CD4-positive, alpha-beta T cell (primary cell): Measurements from ENCODE around the gene GDPD5. TPM values are rescaled to one million over a fixed set of nuclear protein-coding genes. Genes with fewer than 3 reads are reported as not detected.

Experiments used
- ATAC-seq: fragments of 200-7000 bp; cut with Tn5 transposase; one replicate; pipeline ENCODE4 v1.10.0; 2022; ENCODE audit warnings: mild to moderate bottlenecking; ENCODE audit not compliant: poor library complexity
- CTCF ChIA-PET: fragments of 350-600 bp; sonication (Branson Sonifier 250); formaldehyde crosslinking; loops from one replicate; lab custom pipeline; 2021; ENCODE audit warnings: antibody characterized with exemption, inconsistent platforms; lab: Charles Lee
- POLR2A ChIA-PET: fragments of 350-600 bp; sonication (Branson Sonifier 250); formaldehyde crosslinking; loops from one replicate; lab custom pipeline; 2021; ENCODE audit warnings: antibody characterized with exemption, inconsistent platforms; lab: Charles Lee
- DNase-seq, 14 experiments: peaks; one replicate each; pipeline ENCODE4 v3.0.0-alpha.2; 2013 to 2020; ENCODE audit warnings: mixed read lengths in 2 of 14
- H3K27ac ChIP-seq, 2 donors: one replicate each; pipeline versions ENCODE4 v1.5.1 to v1.7.0; 2013; ENCODE audit warnings: low read length in 2 of 2, low read depth in 1 of 2, mild to moderate bottlenecking in 1 of 2
- H3K27me3 ChIP-seq, 2 experiments: 1 replicate in 1 of 2; 2 replicates in 1 of 2; pipeline versions ENCODE4 v1.6.1 to v1.7.0; 2013; ENCODE audit warnings: low read length in 2 of 2, control low read depth in 1 of 2, mild to moderate bottlenecking in 1 of 2, moderate library complexity in 1 of 2; ENCODE audit not compliant: insufficient read depth in 2 of 2, control insufficient read depth in 1 of 2
- H3K36me3 ChIP-seq: one replicate; pipeline ENCODE4 v1.6.1; 2013; ENCODE audit warnings: low read length, control low read depth; ENCODE audit not compliant: insufficient read depth
- H3K4me1 ChIP-seq: one replicate; pipeline ENCODE4 v1.6.1; 2013; ENCODE audit warnings: low read length, control low read depth; ENCODE audit not compliant: insufficient read depth
- H3K4me3 ChIP-seq: one replicate; pipeline ENCODE4 v1.5.1; 2013; ENCODE audit warnings: mild to moderate bottlenecking, low read length, moderate library complexity
- H3K9me3 ChIP-seq, 2 experiments: 1 replicate in 1 of 2; 2 replicates in 1 of 2; pipeline versions ENCODE4 v1.6.1 to v1.7.0; 2013; ENCODE audit warnings: low read length in 2 of 2, mild to moderate bottlenecking in 2 of 2, control low read depth in 1 of 2, moderate library complexity in 1 of 2; ENCODE audit not compliant: control insufficient read depth in 1 of 2, insufficient read depth in 1 of 2
- H3K27ac Mint-ChIP-seq: one replicate; pipeline ENCODE4 v1.8.0; 2020; ENCODE audit warnings: mixed read lengths
- H3K27me3 Mint-ChIP-seq: one replicate; pipeline ENCODE4 v1.8.0; 2021; ENCODE audit warnings: mixed read lengths
- H3K36me3 Mint-ChIP-seq: one replicate; pipeline ENCODE4 v1.8.0; 2021; ENCODE audit warnings: low read depth, mixed read lengths
- H3K4me1 Mint-ChIP-seq: one replicate; pipeline ENCODE4 v1.8.0; 2021; ENCODE audit warnings: low read depth, mixed read lengths
- H3K4me3 Mint-ChIP-seq: one replicate; pipeline ENCODE4 v1.8.0; 2020; ENCODE audit warnings: mild to moderate bottlenecking, mixed read lengths
- H3K9me3 Mint-ChIP-seq: one replicate; pipeline ENCODE4 v1.8.0; 2020; ENCODE audit warnings: mixed read lengths
- CTCF ChIP-seq: fragments of 200-600 bp; IDR thresholded peaks from one replicate; pipeline ENCODE4 v1.8.0; 2022; ENCODE audit warnings: antibody characterized with exemption, mild to moderate bottlenecking
- intact Hi-C, 2 experiments: fragments of 100-400 bp; cut with DNase I in 1 of 2; cut with micrococcal nuclease in 1 of 2; formaldehyde crosslinking; loops; one replicate each; pipeline versions ENCODE4 v1.15.1 to v1.9.0; 2023 to 2025; cut with DNase I, micrococcal nuclease
- total RNA-seq, 174 experiments: library from RNA in 2 of 174; stranded (reverse) in 2 of 174; gene quantifications; one replicate each; pipeline ENCODE4 v1.2.3 and lab custom pipeline; 2021 to 2026

Gene GDPD5
- total RNA-seq, 2 experiments from 2014 or later: 91.6 to 101 TPM

- no peaks in the 10 kb centered on the region for H3K9me3 Mint-ChIP-seq
- Histone ChIP-seq H3K27me3 (peaks cover 32 to 38% of the 10 kb centered on the region in 2 experiments), H3K4me1 (peaks cover 30% of the 10 kb centered on the region), H3K9me3 (peaks cover 0 to 15% of the 10 kb centered on the region in 2 experiments), H3K4me3 (no peak overlapping the region), H3K36me3 (no peaks in the 10 kb centered on the region), H3K27ac (no peak overlapping the region)
- no peak for DNase-seq
- peaks cover 30% of the 10 kb centered on the region for H3K4me1 Mint-ChIP-seq
- peak overlapping the region; percentile 73 for H3K4me3 Mint-ChIP-seq
- intact Hi-C loops: loop anchor here in 1 of 2 experiments (5.0 kb wide), 1 partner anchor 35 kb away; the partner anchor contains the start of gene RPS3
- peaks cover 5% of the 10 kb centered on the region for H3K36me3 Mint-ChIP-seq
- TF ChIP-seq CTCF: no peak
- no peak for ATAC-seq
- ChIA-PET CTCF (no interaction called here), POLR2A (interaction anchor here (1.1 to 1.2 kb wide), 2 partner anchors 9 to 94 kb away, joined by 3 to 4 read pairs; partner anchors contain the start of gene GDPD5)
- H3K27ac Mint-ChIP-seq: no peak overlapping the region
- peaks cover 58% of the 10 kb centered on the region for H3K27me3 Mint-ChIP-seq
Observed at GRCh38 chr11:75431533-75432525, 93.9 kb downstream of the GDPD5 start.

DNA sequence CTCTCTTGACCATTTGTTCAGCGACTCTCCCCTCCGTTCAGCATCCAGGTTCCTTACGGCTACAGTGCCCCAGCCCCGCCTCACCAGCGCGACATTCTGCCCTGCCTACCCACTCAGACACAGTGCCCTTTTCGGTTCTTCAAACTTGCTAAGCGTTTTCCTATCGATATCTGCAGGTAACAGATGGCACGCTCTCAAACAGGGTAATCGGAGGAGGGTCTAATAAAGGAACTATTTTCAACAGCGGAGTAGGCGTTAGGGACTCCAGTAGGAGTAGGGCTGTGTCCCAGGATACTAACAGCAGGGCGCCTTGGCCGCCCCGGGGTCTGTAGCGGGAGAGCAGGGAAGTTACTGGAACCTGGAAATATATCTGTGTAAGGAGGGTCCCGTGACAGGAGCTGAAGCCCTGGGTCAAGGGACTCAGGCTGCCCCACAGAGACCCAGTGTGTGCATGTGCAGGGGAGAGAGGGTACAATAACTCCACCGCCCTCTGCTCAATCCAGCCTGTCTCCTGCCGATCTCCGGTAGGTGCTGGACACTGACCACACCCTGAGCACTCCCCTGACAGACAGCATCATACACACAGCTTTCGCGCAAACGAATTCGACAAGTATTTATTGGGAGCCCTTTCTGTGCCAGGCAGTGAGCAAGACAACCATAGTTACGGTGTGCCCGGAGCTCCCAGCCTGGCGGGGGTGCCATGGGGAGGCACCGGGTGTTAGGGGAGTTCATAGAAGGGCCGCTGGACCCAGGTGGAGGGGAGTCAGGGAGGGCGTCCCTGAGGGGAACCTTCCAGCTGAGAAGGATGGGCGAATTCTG is 94.8 kb downstream of the GDPD5 start:
- Mint-ChIP-seq H3K36me3 (peaks cover 5% of the 10 kb centered on the region), H3K9me3 (no peaks in the 10 kb centered on the region), H3K4me1 (peaks cover 30% of the 10 kb centered on the region), H3K4me3 (peak overlapping the region; percentile 82), H3K27me3 (peaks cover 58% of the 10 kb centered on the region), H3K27ac (peak overlapping the region; percentile 11)
- ChIA-PET POLR2A (interaction anchor here (1.1 to 2.1 kb wide), 5 partner anchors 31 to 189 kb away, joined by 3 to 14 read pairs (median 6); partner anchors contain the start of gene GDPD5), CTCF (no interaction called here)
- TF ChIP-seq CTCF: no peak
- DNase-seq: no peak
- Histone ChIP-seq H3K4me1 (peaks cover 30% of the 10 kb centered on the region), H3K9me3 (peaks cover 0 to 15% of the 10 kb centered on the region in 2 experiments), H3K36me3 (no peaks in the 10 kb centered on the region), H3K27ac (no peak overlapping the region), H3K4me3 (peak overlapping the region; percentile 43), H3K27me3 (peaks cover 32 to 38% of the 10 kb centered on the region in 2 experiments)
- intact Hi-C loops: loop anchor here in 1 of 2 experiments (5.0 kb wide), 1 partner anchor 34 kb away; the partner anchor contains the start of gene RPS3
- ATAC-seq: no peak
